ENCODE measurements around the gene HOXA9.

DNA sequence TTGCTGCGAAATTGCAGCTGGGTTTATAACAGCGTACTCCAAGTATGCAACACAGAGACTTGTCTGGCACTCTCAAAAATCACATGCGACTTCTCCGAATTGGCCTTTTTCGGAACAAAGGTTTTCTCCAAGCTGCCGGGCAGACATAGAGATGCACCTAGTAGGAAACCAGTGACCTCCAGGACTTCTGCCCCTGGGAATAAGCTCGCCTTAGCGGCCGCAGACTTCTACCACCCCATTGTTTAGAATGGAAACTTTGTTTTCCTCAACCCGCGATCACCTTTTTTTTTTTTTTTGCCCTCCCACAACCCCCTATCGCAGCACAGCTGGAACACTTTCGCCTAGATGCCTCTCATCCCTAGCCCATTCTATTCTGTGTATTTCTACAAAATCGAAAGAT lies 13.7 kb upstream of the HOXA9 start:
- TF ChIP-seq, protein P1, sequence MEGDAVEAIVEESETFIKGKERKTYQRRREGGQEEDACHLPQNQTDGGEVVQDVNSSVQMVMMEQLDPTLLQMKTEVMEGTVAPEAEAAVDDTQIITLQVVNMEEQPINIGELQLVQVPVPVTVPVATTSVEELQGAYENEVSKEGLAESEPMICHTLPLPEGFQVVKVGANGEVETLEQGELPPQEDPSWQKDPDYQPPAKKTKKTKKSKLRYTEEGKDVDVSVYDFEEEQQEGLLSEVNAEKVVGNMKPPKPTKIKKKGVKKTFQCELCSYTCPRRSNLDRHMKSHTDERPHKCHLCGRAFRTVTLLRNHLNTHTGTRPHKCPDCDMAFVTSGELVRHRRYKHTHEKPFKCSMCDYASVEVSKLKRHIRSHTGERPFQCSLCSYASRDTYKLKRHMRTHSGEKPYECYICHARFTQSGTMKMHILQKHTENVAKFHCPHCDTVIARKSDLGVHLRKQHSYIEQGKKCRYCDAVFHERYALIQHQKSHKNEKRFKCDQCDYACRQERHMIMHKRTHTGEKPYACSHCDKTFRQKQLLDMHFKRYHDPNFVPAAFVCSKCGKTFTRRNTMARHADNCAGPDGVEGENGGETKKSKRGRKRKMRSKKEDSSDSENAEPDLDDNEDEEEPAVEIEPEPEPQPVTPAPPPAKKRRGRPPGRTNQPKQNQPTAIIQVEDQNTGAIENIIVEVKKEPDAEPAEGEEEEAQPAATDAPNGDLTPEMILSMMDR (IDR thresholded peaks at IDR 0.05), result no peak
- TF ChIP-seq EP300 (IDR thresholded peaks at IDR 0.05) (no peak), POLR2AphosphoS5 (IDR thresholded peaks at IDR 0.05) (no peak)
